Fibroblast of villous mesenchyme (primary cell): ENCODE measurements around the gene FABP3. TPM values are rescaled to one million over a fixed set of nuclear protein-coding genes. Genes with fewer than 3 reads are reported as not detected.
A peak's percentile ranks its signal among the peaks of the same experiment; 100 is the strongest.

Experiments
- DNase-seq: peaks from one replicate; pipeline ENCODE4 v3.0.0-alpha.2; 2010; ENCODE audit warnings: low read depth
- H3K4me3 ChIP-seq: 2 replicates; pipeline ENCODE4 v1.5.1; 2011; ENCODE audit warnings: low read depth, mild to moderate bottlenecking, low read length
- total RNA-seq: library from RNA; depleted of rRNA; stranded (reverse); fragments of >200 nt; gene quantifications from 2 replicates; pipeline ENCODE4 v1.2.3, GENCODE V29; 2012
- TF ChIP-seq, protein P1 (sequence below): IDR thresholded peaks from 2 replicates; pipeline ENCODE4 v1.5.1; 2012; ENCODE audit warnings: low read depth, mild to moderate bottlenecking, low read length; ENCODE audit not compliant: insufficient read depth

The FABP3 gene
- total RNA-seq, 1 donor: 54.8 TPM

DNA sequence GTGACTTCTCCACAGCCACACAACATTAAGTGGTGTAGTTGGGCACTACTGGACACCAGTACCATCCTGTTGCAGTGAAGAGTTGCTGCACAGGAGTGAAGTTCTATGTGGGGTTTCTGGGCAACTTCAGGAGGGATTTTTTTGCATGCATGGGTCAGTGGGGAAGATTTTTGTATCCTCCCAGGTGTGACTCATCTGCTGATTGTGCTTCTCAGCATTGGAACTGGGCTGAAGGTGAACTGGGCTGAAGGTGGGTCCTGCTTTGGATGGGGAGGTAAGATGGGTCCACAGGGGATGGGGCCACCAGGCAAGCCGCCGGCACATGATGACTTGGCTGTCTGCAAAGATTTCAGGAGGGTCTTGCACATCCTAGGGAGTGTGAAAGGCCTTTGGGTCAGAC, 42.8 kb upstream of the FABP3 start:
- DNase-seq: no peak
- TF ChIP-seq, protein P1, sequence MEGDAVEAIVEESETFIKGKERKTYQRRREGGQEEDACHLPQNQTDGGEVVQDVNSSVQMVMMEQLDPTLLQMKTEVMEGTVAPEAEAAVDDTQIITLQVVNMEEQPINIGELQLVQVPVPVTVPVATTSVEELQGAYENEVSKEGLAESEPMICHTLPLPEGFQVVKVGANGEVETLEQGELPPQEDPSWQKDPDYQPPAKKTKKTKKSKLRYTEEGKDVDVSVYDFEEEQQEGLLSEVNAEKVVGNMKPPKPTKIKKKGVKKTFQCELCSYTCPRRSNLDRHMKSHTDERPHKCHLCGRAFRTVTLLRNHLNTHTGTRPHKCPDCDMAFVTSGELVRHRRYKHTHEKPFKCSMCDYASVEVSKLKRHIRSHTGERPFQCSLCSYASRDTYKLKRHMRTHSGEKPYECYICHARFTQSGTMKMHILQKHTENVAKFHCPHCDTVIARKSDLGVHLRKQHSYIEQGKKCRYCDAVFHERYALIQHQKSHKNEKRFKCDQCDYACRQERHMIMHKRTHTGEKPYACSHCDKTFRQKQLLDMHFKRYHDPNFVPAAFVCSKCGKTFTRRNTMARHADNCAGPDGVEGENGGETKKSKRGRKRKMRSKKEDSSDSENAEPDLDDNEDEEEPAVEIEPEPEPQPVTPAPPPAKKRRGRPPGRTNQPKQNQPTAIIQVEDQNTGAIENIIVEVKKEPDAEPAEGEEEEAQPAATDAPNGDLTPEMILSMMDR: no peak
- no peak overlapping the region for H3K4me3 ChIP-seq

DNA sequence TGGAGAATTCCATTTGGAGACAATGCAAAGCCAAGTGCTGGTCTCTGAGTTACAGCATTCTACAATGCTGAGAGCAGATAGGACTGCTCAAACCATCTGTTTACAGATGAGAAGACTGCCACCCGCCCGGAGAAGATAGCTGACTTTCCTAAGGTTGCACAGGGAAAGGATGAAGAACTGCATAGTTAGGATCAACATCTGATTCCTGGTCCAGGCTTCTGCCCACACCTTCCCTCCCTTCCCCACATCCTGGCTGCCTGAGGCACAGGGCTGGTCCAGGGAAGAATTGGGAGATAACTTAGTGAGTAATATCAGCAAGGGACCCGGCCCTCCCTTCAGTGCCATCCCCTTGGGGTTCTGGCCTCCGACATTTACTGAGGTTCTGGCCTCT, 42.1 kb upstream of the FABP3 start:
- no peak overlapping the region for H3K4me3 ChIP-seq
- no peak for DNase-seq
- TF ChIP-seq, protein P1: no peak

DNA sequence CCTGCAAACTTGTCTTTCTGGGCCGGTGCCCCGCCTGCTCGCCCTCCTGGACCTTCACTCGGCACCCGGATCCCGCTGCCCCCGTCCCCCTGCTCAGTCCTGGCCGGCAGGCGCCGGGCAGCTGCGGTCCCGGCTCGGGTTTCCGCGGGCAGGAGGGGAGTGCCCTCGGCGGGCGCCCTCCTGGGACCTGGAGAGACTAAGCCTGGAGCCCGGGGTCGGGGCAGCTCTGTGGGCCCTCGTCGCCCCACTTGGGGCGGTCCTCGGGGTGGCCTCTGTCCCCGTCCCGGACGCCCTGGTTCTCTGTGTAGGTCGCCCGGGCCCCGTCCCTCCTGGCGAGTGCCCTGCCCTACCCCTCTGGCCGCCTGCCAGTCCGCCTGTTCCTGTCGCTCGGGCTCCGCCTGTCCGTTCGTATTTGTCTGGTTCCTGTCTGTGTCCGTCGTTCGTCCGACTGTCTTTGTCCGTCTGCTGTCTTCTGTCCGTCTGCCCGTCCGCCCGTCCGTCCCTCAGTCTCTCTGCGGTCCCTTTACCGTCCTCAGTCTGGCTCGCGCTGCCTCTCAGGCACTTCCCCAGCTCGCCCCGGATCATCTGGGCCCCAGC, 40.6 kb upstream of the FABP3 start:
- peak overlapping the region; percentile 74 for H3K4me3 ChIP-seq
- peak; percentile 42 for DNase-seq
- TF ChIP-seq, protein P1: no peak

DNA sequence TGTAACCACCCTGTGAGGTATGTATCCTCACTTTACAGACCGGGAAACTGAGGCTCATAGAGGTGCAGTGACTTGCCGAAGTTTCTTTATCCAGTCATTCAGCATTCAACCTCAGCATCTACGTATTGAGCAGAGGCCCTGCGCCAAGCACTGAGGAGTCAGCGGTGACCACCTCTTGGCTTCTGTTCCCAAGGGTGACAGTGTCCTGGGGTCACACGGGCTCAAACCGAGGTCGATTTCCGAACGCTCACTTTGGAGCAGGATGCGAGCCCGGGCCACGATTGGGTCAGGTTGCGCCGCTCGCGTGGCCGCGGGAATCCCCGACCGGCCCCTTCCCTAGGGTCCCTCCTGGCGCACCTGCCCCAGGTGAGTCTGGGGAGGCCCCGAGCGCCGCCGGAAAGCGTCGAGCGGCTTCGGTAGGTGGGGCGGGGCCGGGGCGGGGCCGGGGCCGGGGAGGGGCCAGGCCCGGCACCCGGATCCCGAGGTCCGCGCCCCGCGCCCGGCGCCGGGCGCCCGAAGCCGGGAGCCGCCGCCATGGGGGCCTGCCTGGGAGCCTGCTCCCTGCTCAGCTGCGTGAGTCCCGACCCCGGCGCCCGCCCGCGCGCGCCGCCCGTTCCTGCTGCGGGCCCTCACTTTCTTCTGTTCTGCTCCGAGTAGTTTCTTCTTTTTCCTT, 40.0 kb upstream of the FABP3 start, which contains the start of gene SERINC2:
Gene SERINC2, plus strand, starts transcription at position 482 of the 673 bp plus-strand sequence. Its CDS starts 53 bp downstream, at position 535.
- H3K4me3 ChIP-seq: peak within 1 kb of the TSS; percentile 74
- TF ChIP-seq, protein P1: no peak
- DNase-seq: no peak

DNA sequence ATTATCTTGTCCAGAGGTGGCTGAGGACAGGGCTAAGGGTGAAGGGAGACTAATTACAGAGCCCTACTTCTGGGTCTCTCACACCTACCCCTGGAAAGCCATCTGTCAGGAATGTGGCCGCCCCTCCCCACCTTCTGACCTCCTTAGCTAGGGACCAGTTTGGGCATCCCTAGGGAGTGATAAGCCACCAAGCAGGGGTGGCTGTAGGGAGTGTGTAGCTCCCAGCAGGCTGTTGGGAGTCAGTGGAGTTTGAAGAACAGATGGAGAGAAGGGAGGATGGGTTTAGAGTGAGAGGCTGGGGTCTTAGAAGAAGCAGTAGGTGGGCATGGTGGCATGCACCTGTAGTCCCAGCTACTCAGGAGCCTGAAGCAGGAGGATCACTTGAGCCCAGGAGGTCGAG, 39.3 kb upstream of the FABP3 start:
- H3K4me3 ChIP-seq: no peak overlapping the region
- TF ChIP-seq, protein P1: no peak
- DNase-seq: no peak

DNA sequence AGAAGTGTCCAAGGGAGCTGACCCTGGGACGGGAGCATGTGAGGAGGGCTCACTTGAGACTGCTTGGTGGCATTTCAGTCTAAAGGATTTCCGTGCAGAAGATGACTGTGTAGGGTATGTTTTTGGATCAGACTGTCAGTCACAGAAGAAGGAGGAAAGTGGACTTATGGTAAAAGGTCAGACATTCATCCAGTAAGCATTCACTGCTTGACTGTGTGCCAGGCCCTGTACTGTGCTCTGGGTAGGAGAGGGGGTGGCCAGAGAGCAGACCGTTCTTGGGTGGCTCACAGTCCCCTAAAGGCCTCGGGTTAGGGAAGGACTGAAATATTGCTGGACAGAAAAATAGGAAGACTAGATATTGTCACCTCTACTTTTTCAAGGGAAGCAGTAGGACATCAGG, 38.0 kb upstream of the FABP3 start:
- no peak overlapping the region for H3K4me3 ChIP-seq
- TF ChIP-seq, protein P1: no peak
- DNase-seq: no peak
